Tibial nerve (tissue), 3 donors: ENCODE results near the gene GLA.

Experiments used
- POLR2A ChIP-seq, 2 donors: fragments of 450-650 bp; IDR thresholded peaks; one replicate each; pipeline ENCODE4 v1.6.1; 2017; ENCODE audit warnings: antibody characterized with exemption in 2 of 2, mild to moderate bottlenecking in 2 of 2, moderate library complexity in 2 of 2
- TF ChIP-seq, protein P1 (sequence below), 5 experiments: fragments of 200-600 bp in 3 of 5; fragments of 450-650 bp in 2 of 5; sonication (generic) in 3 of 5; IDR thresholded peaks; one replicate each; pipeline ENCODE4 v1.5.1; 2016 to 2019; ENCODE audit warnings: antibody characterized with exemption in 5 of 5, mild to moderate bottlenecking in 3 of 5, moderate library complexity in 2 of 5

GRCh38 chrX:101359966-101360365 is 47.8 kb downstream of the GLA start:
- no peak for TF ChIP-seq POLR2A (IDR thresholded peaks at IDR 0.05)
- TF ChIP-seq, protein P1, sequence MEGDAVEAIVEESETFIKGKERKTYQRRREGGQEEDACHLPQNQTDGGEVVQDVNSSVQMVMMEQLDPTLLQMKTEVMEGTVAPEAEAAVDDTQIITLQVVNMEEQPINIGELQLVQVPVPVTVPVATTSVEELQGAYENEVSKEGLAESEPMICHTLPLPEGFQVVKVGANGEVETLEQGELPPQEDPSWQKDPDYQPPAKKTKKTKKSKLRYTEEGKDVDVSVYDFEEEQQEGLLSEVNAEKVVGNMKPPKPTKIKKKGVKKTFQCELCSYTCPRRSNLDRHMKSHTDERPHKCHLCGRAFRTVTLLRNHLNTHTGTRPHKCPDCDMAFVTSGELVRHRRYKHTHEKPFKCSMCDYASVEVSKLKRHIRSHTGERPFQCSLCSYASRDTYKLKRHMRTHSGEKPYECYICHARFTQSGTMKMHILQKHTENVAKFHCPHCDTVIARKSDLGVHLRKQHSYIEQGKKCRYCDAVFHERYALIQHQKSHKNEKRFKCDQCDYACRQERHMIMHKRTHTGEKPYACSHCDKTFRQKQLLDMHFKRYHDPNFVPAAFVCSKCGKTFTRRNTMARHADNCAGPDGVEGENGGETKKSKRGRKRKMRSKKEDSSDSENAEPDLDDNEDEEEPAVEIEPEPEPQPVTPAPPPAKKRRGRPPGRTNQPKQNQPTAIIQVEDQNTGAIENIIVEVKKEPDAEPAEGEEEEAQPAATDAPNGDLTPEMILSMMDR (IDR thresholded peaks at IDR 0.05), result no peak
